NCI-H128 (cell line): ENCODE data around the gene EIPR1.
"Not testable (repeated sequence)": the region's sequence is repeated elsewhere in the genome, so short reads cannot be mapped to it uniquely, and the experiment has no call there.

ENCODE experiments used
- DNase-seq: peaks from one replicate; lab custom pipeline; 2025; ENCODE audit not compliant: unreplicated experiment; lab: John Stamatoyannopoulos, UW

Gene EIPR1

GRCh38 chr2:3182848-3183247 is 194.8 kb downstream of the EIPR1 start:
- no peak for DNase-seq

GRCh38 chr2:3181416-3182010 is 196.1 kb downstream of the EIPR1 start:
- DNase-seq = no peak

- DNase-seq = not testable (repeated sequence)
Observed at GRCh38 chr2:3180909-3181221, 196.8 kb downstream of the EIPR1 start.

GRCh38 chr2:3180082-3180908 is 197.3 kb downstream of the EIPR1 start:
- DNase-seq = no peak

- DNase-seq = no peak
Observed at GRCh38 chr2:3179626-3180025, 198.0 kb downstream of the EIPR1 start.

GRCh38 chr2:3179208-3179607 is 198.4 kb downstream of the EIPR1 start:
- DNase-seq = no peak

GRCh38 chr2:3178578-3179031 is 199.0 kb downstream of the EIPR1 start:
- no peak for DNase-seq

GRCh38 chr2:3177891-3178577 is 199.6 kb downstream of the EIPR1 start:
- DNase-seq = no peak

- DNase-seq = no peak
Observed at GRCh38 chr2:3176869-3177255, 200.8 kb downstream of the EIPR1 start.

- no peak for DNase-seq
Observed at GRCh38 chr2:3176071-3176868, 201.3 kb downstream of the EIPR1 start.

GRCh38 chr2:3175568-3175955 is 202.1 kb downstream of the EIPR1 start:
- no peak for DNase-seq

- no peak for DNase-seq
Observed at GRCh38 chr2:3174626-3175567, 202.7 kb downstream of the EIPR1 start.

GRCh38 chr2:3173031-3173430 is 204.6 kb downstream of the EIPR1 start:
- DNase-seq = no peak

- DNase-seq = no peak
Observed at GRCh38 chr2:3172265-3172935, 205.2 kb downstream of the EIPR1 start.

- DNase-seq = no peak
Observed at GRCh38 chr2:3171564-3172264, 205.9 kb downstream of the EIPR1 start.

GRCh38 chr2:3170792-3171455 is 206.7 kb downstream of the EIPR1 start:
- no peak for DNase-seq

GRCh38 chr2:3169106-3169870 is 208.3 kb downstream of the EIPR1 start:
- no peak for DNase-seq
